Skin of body (tissue), 2 donors: Measurements from ENCODE around the gene KCNA5. TPM values are rescaled to one million over a fixed set of nuclear protein-coding genes. Genes with fewer than 3 reads are reported as not detected.

ENCODE experiments used
- DNase-seq: peaks from one replicate; lab custom pipeline; 2025; lab: John Stamatoyannopoulos, UW
- total RNA-seq: library from RNA; depleted of rRNA; stranded (reverse); fragments of >200 nt; gene quantifications from one replicate; pipeline ENCODE4 v1.2.3, GENCODE V29; 2014

KCNA5 gene
- total RNA-seq, 1 donor from 2014 or later = 1.7 TPM

GRCh38 chr12:5063149-5063548 lies 19.5 kb downstream of the KCNA5 start:
- no peak for DNase-seq

- DNase-seq = no peak
These were observed 21.3 kb downstream of the KCNA5 start for GRCh38 chr12:5064913-5065490.

- DNase-seq = no peak
These were observed 22.6 kb downstream of the KCNA5 start for GRCh38 chr12:5066251-5066650.

GRCh38 chr12:5068126-5068525 lies 24.4 kb downstream of the KCNA5 start:
- DNase-seq = no peak

- no peak for DNase-seq
These were observed 24.9 kb downstream of the KCNA5 start for GRCh38 chr12:5068619-5069018.

GRCh38 chr12:5070090-5070489 lies 26.4 kb downstream of the KCNA5 start:
- DNase-seq = no peak

GRCh38 chr12:5071496-5071895 lies 27.8 kb downstream of the KCNA5 start:
- DNase-seq = no peak

GRCh38 chr12:5072311-5072710 lies 28.6 kb downstream of the KCNA5 start:
- DNase-seq = no peak

- DNase-seq = no peak
These were observed 29.4 kb downstream of the KCNA5 start for GRCh38 chr12:5073054-5073453.

GRCh38 chr12:5073853-5074252 lies 30.2 kb downstream of the KCNA5 start:
- no peak for DNase-seq

- no peak for DNase-seq
These were observed 33.1 kb downstream of the KCNA5 start for GRCh38 chr12:5076761-5077160.

GRCh38 chr12:5078423-5078822 lies 34.7 kb downstream of the KCNA5 start:
- DNase-seq = no peak

GRCh38 chr12:5081016-5081415 lies 37.3 kb downstream of the KCNA5 start:
- no peak for DNase-seq

- peak; percentile 8 for DNase-seq
These were observed 40.5 kb downstream of the KCNA5 start for GRCh38 chr12:5083955-5084849.

GRCh38 chr12:5085896-5086295 lies 42.2 kb downstream of the KCNA5 start:
- no peak for DNase-seq

- DNase-seq = no peak
These were observed 44.3 kb downstream of the KCNA5 start for GRCh38 chr12:5087831-5088554.

- no peak for DNase-seq
These were observed 45.0 kb downstream of the KCNA5 start for GRCh38 chr12:5088586-5089264.

GRCh38 chr12:5094551-5094950 lies 50.9 kb downstream of the KCNA5 start:
- DNase-seq = no peak

GRCh38 chr12:5094986-5095385 lies 51.3 kb downstream of the KCNA5 start:
- DNase-seq = no peak
